GM12873 (cell line): ENCODE results near the gene KCNMA1.

Experiments
- CTCF ChIP-seq: IDR thresholded peaks from 2 replicates; pipeline ENCODE4 v1.5.1; 2012; ENCODE audit warnings: low read depth, mild to moderate bottlenecking, moderate library complexity, low read length, control low read depth; ENCODE audit not compliant: insufficient read depth; ENCODE audit errors: missing control alignments

KCNMA1 gene

DNA sequence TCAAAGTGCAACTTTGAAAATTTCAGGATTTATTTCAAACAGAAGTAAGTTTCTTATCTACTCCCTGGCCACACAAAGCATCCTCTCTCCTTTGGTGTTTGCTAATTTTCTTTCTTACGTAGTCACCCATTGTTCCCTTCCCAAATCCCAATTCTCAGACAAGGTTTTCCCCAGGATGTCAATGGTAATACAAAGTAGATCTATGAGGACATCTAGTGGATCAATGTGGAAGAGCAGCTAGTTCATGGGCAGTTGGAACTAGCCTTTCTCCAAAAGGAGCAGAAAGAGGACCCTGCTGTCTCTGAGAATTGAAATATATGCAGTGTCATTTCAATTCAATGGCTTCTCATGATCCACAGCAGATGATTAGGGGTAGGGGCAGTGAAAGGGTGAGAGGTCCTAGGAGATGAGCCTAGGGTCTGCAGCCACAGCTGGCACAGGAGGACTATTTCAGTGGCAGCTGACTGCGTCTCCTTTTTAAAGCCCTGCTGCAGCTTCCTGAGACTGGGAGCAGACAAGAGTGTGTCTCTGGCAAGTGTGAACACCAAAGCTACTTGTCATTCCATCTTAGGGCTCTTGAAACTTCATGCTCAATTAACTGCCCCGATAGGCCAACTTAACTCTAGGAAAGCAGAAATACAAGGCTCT, 632.6 kb downstream of the KCNMA1 start:
- peak; percentile 81 for TF ChIP-seq CTCF

DNA sequence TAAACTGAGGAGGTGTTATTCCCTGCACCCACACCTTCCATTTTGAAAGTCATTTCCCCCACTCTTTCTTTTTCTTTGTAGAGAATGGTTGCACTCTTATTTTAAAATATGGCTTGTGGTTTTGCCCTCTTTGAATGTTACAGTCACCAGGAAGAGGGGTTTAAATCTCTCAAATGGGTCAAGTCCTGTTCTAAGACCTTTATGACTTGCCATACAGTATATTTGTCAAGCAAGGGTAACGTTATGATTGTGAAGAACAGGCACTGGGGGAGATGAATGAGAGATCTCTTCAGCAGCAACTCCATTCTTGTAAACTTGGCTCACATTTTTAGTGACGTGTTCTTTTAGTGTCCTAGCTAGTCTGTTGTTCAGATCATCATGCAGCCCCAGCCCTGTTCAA, 634.7 kb downstream of the KCNMA1 start:
- no peak for TF ChIP-seq CTCF

DNA sequence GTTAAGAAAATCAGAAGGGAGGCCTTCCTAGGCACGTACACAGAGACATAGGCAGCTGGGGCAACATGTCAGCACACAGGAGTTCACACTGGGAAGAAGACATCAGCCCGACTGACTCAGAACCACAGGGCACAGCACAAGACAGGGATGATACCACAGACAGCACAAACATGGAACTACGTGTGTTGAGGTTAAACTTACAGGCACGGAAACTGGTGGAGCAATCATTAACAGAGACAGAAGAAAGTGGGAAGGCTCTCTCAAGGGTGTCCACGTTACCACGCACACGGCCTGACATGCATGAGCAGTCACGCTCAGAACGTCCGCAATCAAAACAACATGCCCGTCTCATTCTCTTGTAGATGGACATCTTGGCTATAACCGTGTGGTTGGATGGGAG, 636.4 kb downstream of the KCNMA1 start:
- TF ChIP-seq CTCF: no peak

DNA sequence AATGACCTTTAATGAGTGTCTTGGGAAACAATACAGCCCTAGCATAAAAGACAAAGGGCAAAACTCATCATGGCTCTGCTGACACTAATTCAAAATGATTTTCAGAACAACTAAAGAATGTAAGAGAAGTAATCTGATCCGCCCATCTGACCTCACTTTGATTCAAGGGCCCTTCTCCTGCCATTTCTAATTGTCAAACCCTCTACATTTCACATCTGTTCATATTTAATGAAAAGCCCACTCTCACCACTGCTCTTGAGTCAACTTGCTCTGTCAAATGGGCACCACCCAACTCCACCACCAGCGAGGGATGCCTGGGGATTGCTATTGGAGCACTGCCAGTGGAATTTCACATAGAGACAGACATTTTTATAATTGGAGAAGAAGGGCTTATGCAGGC, 639.2 kb downstream of the KCNMA1 start:
- TF ChIP-seq CTCF: no peak

- no peak for TF ChIP-seq CTCF
These were observed 640.0 kb downstream of the KCNMA1 start for GRCh38 chr10:76997631-76998030.

GRCh38 chr10:76995023-76995422, 642.6 kb downstream of the KCNMA1 start:
- TF ChIP-seq CTCF: no peak

DNA sequence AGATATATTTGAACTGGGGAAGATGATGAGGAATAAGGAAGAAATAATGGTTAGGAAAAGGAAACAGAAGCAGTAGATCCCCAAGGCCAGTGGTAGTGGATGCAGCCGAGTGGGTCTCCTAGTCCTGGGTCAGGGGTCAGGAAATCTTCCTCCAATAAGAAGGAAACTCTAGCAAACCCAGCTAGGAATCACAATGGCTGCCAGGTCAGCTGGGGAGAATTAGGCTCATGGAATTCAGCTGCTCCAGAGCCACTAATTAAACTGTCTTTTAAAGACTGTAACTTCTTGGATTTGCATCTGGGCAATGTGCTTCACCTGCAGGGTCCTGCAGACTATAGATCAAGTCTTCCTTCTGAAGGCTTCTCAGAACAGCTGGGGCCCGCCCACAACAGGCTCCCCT, 644.4 kb downstream of the KCNMA1 start:
- TF ChIP-seq CTCF: no peak
